Thyroid gland (tissue), 4 donors: ENCODE data around the gene MTA1.

Experiments used
- POLR2A ChIP-seq, 2 donors: fragments of 450-650 bp; IDR thresholded peaks; one replicate each; pipeline ENCODE4 v1.6.1; 2017; ENCODE audit warnings: antibody characterized with exemption in 2 of 2, mild to moderate bottlenecking in 2 of 2, moderate library complexity in 1 of 2
- TF ChIP-seq, protein P1 (sequence below), 6 experiments: fragments of 200-600 bp in 3 of 6; fragments of 450-650 bp in 3 of 6; sonication (generic) in 3 of 6; IDR thresholded peaks; one replicate each; pipeline ENCODE4 v1.5.1; 2016 to 2019; ENCODE audit warnings: antibody characterized with exemption in 6 of 6, mild to moderate bottlenecking in 2 of 6, inconsistent platforms in 1 of 6, moderate library complexity in 1 of 6

DNA sequence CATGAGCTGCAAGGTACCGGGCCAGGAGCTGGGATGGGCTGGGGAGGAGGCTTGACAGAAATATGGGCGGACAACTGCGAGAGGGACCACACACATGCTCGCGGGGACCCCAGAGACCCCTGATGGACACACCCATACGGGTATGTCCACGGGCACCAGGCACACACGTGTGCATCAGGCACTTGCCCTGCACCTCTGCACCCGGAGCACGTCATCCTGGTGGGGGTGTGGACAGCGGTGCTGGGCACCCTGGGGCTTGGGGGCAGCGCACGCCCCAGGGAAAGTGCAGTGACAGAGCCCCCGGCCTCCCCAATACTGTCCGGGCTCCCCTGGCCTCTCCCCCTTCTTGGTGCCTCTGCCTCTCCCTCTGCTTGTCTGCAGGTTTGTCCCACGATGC is 65.4 kb downstream of the MTA1 start:
- TF ChIP-seq, protein P1, sequence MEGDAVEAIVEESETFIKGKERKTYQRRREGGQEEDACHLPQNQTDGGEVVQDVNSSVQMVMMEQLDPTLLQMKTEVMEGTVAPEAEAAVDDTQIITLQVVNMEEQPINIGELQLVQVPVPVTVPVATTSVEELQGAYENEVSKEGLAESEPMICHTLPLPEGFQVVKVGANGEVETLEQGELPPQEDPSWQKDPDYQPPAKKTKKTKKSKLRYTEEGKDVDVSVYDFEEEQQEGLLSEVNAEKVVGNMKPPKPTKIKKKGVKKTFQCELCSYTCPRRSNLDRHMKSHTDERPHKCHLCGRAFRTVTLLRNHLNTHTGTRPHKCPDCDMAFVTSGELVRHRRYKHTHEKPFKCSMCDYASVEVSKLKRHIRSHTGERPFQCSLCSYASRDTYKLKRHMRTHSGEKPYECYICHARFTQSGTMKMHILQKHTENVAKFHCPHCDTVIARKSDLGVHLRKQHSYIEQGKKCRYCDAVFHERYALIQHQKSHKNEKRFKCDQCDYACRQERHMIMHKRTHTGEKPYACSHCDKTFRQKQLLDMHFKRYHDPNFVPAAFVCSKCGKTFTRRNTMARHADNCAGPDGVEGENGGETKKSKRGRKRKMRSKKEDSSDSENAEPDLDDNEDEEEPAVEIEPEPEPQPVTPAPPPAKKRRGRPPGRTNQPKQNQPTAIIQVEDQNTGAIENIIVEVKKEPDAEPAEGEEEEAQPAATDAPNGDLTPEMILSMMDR (IDR thresholded peaks at IDR 0.05), result no peak
- TF ChIP-seq POLR2A (IDR thresholded peaks at IDR 0.05), result no peak
